ENCODE results near the gene IFNL4.

The IFNL4 gene

DNA sequence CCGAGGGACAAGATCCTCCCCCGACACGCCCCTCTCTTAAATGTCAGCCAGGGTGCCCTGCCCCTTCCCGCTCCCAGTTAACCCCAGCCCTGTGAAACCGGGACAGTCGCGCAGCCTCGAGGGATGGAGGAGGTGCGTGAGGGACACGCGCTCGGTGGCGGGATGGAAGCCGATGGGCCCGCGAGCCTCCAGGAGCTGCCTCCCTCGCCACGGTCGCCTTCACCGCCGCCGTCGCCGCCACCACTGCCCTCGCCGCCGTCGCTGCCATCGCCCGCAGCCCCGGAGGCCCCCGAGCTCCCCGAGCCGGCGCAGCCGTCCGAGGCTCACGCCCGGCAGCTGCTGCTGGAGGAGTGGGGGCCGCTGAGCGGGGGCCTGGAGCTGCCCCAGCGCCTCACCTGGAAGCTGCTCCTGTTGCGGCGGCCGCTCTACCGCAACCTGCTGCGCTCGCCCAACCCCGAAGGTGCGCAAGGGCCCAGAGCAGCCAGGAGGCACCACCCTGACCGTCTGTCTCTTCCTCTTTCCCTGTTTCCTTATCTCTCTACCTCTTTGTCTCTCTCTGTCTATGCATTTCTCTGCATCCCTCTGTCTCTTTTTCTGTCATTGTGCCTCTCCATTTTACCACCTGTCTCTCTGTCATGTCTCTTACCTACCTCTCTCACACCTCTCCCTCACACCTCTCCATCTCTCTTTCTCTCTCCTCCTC is 51.6 kb downstream of the IFNL4 start, which contains the start of gene NCCRP1:
Gene NCCRP1, plus strand, starts transcription at position 105 of the 703 bp plus-strand sequence. Its CDS starts 19 bp downstream, at position 124.
- TF ChIP-seq, protein P1, sequence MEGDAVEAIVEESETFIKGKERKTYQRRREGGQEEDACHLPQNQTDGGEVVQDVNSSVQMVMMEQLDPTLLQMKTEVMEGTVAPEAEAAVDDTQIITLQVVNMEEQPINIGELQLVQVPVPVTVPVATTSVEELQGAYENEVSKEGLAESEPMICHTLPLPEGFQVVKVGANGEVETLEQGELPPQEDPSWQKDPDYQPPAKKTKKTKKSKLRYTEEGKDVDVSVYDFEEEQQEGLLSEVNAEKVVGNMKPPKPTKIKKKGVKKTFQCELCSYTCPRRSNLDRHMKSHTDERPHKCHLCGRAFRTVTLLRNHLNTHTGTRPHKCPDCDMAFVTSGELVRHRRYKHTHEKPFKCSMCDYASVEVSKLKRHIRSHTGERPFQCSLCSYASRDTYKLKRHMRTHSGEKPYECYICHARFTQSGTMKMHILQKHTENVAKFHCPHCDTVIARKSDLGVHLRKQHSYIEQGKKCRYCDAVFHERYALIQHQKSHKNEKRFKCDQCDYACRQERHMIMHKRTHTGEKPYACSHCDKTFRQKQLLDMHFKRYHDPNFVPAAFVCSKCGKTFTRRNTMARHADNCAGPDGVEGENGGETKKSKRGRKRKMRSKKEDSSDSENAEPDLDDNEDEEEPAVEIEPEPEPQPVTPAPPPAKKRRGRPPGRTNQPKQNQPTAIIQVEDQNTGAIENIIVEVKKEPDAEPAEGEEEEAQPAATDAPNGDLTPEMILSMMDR (IDR thresholded peaks at IDR 0.05): no peak
- Histone ChIP-seq H3K4me3 (peak within 1 kb of the TSS; percentile 50), H3K27ac (no peak within 1 kb of the TSS)
- no peak for DNase-seq (ENCODE audit: low spot score)

DNA sequence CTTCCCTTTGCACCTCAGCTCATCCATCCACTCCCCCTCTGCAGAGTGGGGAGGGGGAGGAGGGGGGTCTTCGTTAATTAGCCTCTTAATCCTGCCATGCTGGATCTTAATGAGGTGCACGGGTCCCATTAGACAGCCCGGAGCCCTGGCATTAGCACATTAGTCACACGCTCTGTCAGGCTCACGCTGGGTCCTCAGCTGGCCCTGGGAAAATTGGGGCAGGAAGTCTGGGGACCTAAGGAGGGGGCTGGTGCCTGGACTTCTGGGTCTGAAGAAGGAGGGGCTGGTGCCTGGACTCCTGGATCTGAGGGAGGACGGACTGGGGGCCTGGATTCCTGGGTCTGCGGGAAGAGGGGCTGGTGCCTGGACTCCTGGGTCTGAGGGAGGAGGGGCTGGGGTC is 52.3 kb downstream of the IFNL4 start:
- no peak overlapping the region for H3K27ac ChIP-seq
- TF ChIP-seq, protein P1 (IDR thresholded peaks at IDR 0.05): no peak
- no peak for DNase-seq (ENCODE audit: low spot score)

More for the DNA sequence above, 52.3 kb downstream of the IFNL4 start:
- no peak overlapping the region for H3K4me3 ChIP-seq

All from coronary artery (tissue), 2 donors.